K562 (cell line): ENCODE data around the gene CSE1L. TPM values are rescaled to one million over a fixed set of nuclear protein-coding genes. Genes with fewer than 3 reads are reported as not detected.

ENCODE experiments used
- CHD7 ChIP-seq: fragments of 200-600 bp; sonication (generic); IDR thresholded peaks from one replicate; pipeline ENCODE4 v1.6.1; 2012; ENCODE audit warnings: mild to moderate bottlenecking, low read depth, low read length, inconsistent platforms
- ETV1 ChIP-seq: fragments of 450-650 bp; conservative IDR thresholded peaks from 2 replicates; pipeline ENCODE4 v1.6.1; 2016; ENCODE audit warnings: missing genetic modification characterization, control low read depth, low read depth, missing compliant biosample characterization
- HES1 ChIP-seq: fragments of 450-650 bp; IDR thresholded peaks from 2 replicates; pipeline ENCODE4 v1.6.1; 2016; ENCODE audit warnings: low read depth, mild to moderate bottlenecking, moderate library complexity
- MYC ChIP-seq, 2 experiments: fragments of 250-450 bp in 1 of 2; sonication (Bioruptor Pico) in 1 of 2; IDR thresholded peaks; 2 replicates each; pipeline versions ENCODE4 v1.5.1 to v1.6.1; 2012 to 2021; ENCODE audit warnings: low read depth in 2 of 2, borderline replicate concordance in 1 of 2, improper control_type of control experiment in 1 of 2, low read length in 1 of 2, mild to moderate bottlenecking in 1 of 2, moderate library complexity in 1 of 2
- ZNF124 ChIP-seq: sonication (generic); formaldehyde crosslinking; IDR thresholded peaks from 2 replicates; pipeline ENCODE4 v1.8.1; 2022; ENCODE audit warnings: missing genetic modification reagents
- ZNF174 ChIP-seq: fragments of 250-450 bp; sonication (Bioruptor Pico); IDR thresholded peaks from 2 replicates; pipeline ENCODE4 v1.4.0; 2020; ENCODE audit warnings: mild to moderate bottlenecking
- polyA plus RNA-seq, 8 experiments: library from polyadenylated mRNA; depleted of rRNA in 4 of 8; stranded (reverse) in 5 of 8; unstranded in 3 of 8; fragments of >200 nt; fragmentation: Nextera tagmentation in 2 of 8; fragmentation: Illumina TruSeq in 1 of 8; extraction: Ambion mirVana in 2 of 8; extraction: Trizol in 1 of 8; gene quantifications; 2 replicates each; pipeline versions ENCODE4 v1.2.1 to v1.2.3, GENCODE V29; 2011 to 2014; ENCODE audit warnings: inconsistent platforms in 1 of 8, missing spikeins in 1 of 8
- total RNA-seq, 7 experiments: library from RNA; depleted of rRNA in 6 of 7; stranded (reverse); fragments of >200 nt in 6 of 7; fragmentation: Illumina TruSeq in 2 of 7; extraction: Trizol in 2 of 7; gene quantifications; 2 replicates each; pipeline versions ENCODE4 v1.2.1 to v1.2.3, GENCODE V29; 2011 to 2021; ENCODE audit warnings: low replicate concordance in 1 of 7
- TF ChIP-seq, protein P1 (sequence below): sonication (generic); formaldehyde crosslinking; IDR thresholded peaks from 2 replicates; pipeline ENCODE4 v1.9.0; 2022; ENCODE audit warnings: mild to moderate bottlenecking, missing genetic modification reagents

CSE1L gene
- total and polyA plus RNA-seq, 9 of the 15 experiments (the other 6 are each of a cell fraction or from before 2014, with no cell fraction given) = 138 to 280 (median 209) TPM

- TF ChIP-seq, protein P1, sequence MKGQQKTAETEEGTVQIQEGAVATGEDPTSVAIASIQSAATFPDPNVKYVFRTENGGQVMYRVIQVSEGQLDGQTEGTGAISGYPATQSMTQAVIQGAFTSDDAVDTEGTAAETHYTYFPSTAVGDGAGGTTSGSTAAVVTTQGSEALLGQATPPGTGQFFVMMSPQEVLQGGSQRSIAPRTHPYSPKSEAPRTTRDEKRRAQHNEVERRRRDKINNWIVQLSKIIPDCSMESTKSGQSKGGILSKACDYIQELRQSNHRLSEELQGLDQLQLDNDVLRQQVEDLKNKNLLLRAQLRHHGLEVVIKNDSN = peak; percentile 29; the same call in 1 of the 2 replicates
- TF ChIP-seq ZNF124 (CRISPR knock-in tag) (no peak), ETV1 (tag) (no peak), MYC (IDR thresholded peaks at IDR 0.05; ENCODE audit: low read depth, low read length) (peak; percentile 95), MYC (CRISPR knock-in tag; IDR thresholded peaks at IDR 0.05; ENCODE audit: borderline replicate concordance, low read depth) (peak; percentile 72), ZNF174 (CRISPR knock-in tag) (no peak), HES1 (no peak), CHD7 (no peak)
Measured at GRCh38 chr20:49046087-49046900, at the start of gene CSE1L (continued).
